Measurements from ENCODE around the gene TMEM92.
"Not testable (repeated sequence)": the region's sequence is repeated elsewhere in the genome, so short reads cannot be mapped to it uniquely, and the experiment has no call there.

Gene TMEM92

DNA sequence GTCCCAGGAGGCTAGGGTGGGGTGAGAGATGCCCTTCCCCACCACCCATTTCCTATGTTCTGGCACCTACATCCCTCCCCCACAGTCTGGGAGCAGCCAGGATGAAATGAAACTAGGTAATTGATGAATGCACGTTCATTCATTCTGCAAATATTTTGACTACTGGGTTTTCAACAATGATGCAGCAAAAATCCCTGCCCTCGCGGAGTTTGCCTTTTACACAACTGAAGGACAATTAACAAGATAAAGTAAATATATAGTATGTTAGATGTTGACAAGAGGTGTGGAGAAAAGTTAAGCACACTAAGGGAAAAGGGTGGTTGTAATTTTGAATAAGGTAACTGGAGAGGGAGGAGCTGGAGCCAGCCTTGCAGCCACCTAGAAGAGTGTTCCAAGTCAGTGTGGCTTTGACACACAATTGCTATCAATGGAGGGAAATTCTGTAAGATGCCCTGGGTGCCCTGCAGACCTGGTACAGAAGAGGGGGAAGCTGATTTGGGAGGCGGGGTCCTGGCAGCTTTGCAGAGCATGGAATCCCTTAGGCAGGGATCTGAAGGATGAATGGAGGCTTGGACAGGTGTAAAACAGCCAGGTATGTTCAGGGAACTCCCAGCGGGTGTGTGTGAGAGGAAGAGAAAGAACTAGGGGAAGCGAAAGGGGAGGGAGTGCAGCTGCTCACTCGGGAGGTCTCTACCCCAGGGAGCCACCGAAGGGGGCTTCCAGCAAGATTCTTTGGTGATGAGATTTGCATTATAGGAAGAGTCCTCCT is 2.5 kb downstream of the TMEM92 start:
- DNase-seq, result no peak

DNA sequence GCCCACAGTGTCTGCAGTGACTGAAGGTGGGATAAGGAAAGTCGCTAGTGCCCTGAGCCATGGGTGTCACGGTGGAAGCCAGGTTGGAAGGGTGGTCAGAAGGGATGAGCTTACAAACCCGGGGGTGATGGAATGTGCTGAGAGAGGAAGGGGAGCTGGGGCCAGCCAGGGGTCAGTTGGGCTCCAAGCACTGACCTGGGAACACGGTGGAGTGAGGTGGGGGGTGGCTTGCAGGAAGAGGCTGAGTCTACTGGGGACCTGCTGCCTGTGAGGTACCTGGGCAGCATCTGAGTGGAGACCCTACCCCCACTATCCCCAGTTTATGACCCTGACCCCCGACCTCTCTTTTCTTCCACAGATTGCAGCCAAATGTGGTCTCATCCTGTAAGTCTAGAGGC is 3.1 kb downstream of the TMEM92 start:
- no peak for DNase-seq

DNA sequence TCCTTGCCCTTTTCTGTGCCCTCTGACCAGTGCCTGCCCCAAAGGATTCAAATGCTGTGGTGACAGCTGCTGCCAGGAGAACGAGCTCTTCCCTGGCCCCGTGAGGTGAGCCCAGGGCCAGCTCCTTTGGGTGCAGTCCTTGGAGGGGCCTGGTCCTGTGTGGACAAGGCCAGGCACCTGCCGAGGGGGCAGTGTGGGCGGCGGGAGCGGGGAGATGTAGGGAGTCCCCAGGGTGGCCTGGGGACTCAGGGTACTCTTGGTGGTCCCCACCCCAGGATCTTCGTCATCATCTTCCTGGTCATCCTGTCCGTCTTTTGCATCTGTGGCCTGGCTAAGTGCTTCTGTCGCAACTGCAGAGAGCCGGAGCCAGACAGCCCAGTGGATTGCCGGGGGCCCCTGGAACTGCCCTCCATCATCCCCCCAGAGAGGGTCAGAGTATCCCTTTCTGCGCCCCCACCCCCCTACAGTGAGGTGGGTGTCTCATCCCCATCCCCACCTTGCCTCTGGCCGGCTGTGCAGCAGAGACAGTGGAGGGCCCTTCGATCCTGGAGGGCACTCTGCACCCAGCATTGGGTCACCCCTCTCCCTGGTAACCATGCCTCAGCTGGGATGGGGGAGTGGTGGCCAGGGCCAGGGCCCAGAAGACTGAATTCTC is 4.4 kb downstream of the TMEM92 start:
- DNase-seq, result no peak

DNA sequence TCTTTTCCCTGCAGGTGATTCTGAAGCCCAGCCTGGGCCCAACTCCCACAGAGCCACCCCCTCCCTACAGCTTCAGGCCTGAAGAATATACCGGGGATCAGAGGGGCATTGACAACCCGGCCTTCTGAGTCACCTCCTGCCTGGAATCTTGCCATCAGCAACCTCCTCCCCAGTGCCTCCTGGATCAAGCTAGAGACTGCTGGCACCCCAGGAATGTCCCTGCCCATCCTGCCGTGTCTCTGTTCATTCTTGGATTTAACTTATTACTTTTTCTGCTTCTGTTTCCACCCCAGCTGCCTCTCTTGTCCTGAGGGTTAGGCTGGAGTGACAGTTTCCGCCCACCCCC is 4.9 kb downstream of the TMEM92 start:
- DNase-seq, result no peak

DNA sequence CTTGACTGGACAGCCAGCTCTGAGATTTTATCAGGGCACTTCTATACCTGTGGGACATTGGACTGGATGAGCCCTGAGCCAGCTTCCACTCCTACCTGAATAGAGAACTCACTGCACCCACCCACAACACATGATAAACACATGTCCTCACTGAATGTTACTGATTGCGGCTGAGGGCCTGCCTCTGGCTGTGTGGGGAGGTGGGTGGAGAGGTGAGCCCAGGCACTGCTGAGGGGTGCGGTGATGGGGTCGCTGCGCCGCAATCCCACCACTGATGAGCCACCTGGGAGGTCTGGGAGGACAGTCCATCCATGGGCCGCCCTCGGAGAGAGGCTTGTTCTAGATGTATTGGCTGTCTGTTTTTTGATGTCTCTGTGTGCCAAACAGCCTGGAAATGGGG is 5.4 kb downstream of the TMEM92 start:
- no peak for DNase-seq

DNA sequence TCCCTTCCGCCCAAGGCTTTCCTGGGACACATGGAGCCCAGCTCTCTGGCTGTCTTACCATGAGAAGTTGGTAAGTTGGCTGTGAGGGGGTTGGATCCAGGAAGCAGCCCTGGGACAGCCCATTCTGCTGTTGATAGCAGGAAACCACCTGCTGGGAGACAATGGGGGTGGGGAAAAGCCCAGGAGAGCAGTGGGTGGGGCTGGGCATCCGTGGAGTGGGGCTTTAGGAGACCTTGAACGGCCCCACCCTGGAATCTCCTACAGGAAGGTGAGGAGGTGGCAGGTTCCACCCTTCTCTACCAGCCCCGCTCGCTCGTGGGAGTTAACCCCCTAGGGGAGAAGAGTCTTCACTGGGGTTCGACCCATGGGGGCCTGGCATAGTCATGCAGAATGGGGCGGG is 5.8 kb downstream of the TMEM92 start:
- peak in 1 of 2 experiments; percentile 8 for DNase-seq

DNA sequence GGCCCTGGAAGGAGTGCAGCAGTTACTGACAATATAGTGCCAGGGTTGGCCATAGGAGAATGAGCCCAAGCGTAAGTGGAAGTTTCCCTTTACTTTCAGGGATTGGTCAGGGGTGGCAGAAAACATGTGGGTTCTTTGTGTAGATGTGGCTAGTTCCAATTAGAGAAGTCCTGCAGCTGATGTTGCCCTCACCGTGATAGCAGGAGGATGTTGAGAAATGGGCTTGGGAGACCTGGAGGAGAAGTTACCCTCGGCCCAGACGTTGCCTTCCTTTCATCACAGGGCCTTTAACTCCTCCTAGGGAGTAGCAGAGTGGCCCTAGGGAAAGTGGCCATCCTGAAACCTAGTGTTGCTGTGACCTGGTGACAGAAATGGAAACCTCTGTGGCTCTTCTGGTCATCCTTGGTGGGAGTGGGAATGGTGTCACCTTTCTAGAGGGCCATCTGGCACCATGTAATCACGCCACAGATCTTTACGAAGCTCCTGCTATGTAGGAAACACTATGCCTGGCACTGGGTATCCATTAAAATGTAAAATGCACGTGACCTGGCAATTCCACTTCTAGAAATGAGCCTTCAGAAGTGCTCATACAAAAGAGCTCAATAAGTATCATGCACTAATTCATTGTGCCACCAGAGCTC is 6.7 kb downstream of the TMEM92 start:
- no peak for DNase-seq

DNA sequence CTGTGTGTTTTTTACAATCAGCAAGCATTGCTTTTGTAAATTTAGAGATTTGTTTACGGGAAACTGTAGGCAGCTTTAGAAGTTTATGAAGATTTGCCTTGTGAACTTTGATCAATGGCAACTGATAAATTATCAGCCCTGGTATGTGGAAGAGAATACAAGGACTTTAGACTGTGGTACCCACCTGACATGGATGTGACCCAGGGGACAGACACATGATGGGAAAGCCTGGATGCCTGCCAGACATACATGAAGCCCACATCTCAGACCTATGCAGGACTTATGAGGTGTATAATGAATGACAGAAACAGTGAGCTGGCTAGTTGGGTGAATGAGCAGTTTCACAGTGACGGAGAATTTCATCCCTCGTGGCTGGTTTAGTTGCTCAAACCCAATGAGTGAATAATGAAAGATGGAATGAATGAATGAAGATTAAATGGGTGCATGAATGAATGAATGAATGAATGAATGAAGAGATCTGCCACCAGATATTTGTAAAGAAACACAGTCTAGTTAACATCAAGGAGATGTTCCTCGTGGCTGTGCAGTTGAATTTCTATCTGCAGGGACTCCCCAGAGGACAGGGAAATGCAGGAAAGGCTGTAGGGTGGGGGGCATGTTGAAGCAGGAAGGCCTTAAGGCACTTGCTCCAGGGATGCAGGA is 7.6 kb downstream of the TMEM92 start:
- DNase-seq, result no peak

DNA sequence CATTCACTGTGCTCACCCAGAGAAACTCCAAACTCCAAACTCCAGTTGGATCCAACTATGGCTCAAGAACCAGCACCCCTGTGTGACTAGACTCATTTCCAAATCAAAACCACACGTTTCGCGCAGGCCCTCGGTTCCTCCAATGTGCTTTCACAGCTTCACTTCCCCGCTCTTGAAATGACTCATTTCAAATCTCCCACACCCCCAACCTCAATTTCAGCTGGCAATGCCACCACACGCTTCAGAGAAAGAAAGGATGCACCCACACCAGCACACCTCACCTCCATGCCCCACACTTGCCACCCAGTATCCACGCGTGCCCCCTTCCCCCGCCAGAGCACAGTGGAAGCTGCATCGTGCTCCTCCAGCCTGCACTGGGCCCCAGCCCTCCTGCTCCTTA is 9.0 kb downstream of the TMEM92 start:
- no peak for DNase-seq

DNA sequence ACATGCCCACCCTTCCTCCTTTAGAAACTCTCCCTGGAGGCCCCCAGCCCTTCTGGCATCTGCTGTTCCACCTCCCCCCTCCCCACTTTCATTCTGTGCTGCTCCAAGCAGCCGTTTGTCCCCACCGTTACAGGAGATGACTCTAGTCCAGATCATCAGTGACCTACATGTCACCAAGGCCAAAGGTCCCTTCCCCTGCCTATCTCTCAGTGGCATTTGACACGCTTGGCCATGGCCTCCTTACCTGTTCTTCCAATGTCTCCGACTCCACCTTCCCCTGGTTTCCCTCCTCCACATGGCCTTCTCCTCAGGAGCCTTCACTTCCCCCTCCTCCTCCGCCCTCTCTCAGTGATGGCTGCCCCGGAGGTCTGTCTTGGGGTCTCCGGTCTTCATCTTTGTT is 9.4 kb downstream of the TMEM92 start:
- no peak for DNase-seq

DNA sequence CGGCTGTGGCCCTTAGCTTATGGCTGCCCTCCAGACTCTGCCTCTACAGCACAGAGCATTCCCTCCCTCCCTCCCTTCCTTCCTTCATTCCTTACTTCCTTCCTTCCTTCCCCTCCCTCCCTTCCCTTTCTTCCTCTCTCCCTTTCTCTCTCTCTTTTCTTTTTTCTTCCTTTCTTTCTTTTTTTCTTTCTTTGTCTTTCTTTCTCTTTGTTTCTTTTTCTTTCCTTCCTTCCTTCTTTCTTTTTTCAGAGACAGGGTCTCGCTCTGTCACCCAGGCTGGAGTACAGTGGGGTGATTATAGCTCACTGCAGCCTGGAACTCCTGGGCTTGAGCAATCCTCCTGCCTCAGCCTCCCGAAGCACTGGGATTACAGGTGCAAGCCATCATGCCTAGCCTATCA is 11.7 kb downstream of the TMEM92 start:
- no peak for DNase-seq

DNA sequence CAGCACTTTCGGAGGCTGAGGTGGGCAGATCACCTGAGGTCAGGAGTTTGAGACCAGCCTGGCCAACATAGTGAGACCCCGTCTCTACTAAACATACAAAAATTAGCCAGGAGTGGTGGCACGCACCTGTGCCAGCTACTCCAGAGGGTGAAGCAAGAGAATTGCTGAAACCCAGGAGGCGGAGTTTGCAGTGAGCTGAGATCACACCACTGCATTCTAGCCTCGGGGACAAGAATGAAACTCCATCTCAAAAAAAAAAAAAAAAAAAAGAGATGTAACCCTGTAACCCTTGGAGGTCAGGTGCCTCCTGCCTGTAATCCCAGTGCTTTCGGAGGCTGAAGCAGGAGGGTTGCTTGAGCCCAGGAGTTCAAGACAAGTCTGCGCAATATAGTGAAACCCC is 13.0 kb downstream of the TMEM92 start:
- not testable (repeated sequence) for DNase-seq

DNA sequence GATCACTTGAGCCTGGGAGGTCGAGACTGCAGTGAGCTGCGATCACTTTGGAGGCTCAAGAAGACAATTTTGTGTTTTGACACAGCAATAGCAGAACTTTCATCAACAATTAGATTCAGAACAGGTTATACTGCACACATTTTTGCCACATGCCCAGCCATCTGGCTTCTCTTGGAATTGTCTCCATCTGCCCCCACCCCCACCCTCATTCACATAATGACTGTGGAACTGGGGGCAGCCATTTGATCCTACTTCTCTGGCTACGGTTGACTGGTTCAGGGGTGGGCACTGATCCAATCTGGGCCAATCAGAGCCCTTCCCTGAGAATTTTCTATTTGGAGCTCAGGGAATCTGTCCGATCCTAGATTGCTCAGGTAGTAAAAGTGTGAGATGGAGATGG is 14.0 kb downstream of the TMEM92 start:
- DNase-seq, result no peak

DNA sequence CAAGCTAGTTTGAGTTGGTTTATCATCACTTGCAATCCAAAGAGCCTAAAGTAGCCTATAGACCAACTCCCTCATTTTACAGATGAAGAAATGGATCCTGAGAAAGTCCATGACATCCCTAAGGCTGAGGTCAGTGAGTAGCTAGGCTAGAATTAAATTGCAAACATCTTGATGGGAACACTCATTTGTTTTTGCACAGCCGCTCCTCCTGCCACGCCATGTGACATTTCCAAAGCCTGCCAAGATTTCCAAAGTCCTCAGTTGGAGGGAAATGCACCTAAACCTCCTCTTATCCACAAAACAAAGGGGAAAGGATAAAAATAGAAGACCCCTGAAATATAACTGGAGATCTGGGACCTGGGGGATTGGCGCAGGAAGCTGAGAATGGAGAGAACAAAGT is 15.0 kb downstream of the TMEM92 start:
- no peak for DNase-seq

DNA sequence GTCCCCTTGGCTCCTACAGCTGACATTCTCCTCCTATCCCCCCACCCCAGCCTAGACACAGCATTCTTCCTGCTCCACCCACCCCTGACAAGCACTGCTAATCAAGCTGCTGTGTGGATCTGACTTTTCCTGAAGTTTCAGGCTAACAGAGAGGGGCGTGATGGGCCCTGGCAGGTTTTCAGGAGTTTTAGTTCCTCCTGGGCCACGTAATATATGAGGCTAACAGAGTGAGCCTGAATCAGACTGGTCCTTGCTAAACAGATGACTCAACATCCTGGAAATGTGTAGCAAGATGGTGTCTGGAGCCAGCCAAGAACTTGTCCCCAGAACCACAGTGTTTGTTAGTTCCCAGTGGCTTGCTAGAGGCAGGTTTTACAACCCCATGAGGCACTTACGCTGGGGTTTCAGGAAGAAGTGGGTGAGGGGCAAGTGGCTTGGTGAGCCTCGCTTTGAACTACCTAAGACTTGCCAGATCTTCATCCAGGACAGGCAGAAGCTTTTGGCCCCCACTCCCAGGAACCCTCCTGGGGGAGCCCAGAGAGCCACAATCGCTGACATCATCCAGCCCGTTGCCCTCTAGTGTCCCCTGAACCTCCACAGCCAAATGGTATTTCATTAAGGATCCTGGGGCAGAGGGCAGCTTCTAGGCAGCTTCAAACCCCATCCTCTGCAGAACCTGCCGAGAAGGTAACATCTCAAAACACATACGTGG is 15.9 kb downstream of the TMEM92 start:
- DNase-seq, result no peak

DNA sequence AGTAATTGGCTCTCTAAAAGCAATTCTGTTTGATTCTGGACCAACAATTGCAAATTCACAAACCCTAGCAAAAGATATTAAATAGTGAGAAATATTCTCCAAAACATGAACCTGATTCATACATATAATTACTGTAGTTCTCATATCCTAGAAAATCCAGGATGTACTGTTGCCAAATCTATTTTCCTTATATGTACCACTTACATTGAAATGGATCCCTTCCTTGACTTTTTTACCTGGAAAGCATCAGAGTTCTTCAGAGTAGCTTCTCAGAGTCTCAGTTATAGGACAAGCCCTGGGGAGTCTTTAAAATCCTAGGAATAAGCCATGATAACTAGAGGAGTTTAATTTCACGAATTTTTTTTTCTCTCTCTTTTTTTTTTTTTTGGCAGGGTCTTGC is 16.7 kb downstream of the TMEM92 start:
- DNase-seq, result no peak

DNA sequence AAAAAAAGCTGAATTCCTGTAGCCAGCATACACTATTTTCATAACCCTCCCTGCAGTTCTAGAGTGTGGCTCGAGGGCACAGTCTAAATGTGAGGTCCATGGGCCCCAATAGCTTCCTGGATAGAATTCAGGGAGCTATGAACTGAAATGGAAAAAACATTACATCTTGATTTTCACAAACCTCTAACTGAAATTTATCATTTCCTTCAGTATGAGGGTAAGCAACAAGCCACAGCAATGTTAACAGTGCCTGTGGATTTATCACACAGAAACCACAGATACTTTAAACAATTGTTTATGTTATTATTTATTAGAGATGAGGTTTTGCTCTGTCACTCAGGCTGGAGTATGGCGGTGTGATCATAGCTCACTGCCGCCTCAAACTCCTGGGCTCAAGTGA is 18.2 kb downstream of the TMEM92 start:
- no peak for DNase-seq

DNA sequence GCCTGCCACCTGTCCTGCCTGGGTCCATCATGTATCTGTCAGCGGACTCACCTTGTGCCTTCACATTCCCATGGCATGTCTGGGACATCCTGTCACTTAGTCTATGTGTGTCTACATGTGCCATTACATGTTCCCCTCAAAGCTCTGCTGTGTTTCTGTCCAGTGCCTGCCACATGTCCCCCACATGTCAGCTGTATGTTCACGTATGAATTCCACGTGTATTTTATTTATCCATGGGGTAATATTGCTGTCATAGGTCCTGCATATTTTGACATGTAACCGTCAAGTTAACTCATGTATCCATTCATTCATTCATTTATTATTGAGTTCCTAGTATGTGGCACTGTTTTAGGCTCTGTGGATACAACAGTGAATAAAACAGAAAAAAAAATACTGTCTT is 20.8 kb downstream of the TMEM92 start:
- no peak for DNase-seq

DNA sequence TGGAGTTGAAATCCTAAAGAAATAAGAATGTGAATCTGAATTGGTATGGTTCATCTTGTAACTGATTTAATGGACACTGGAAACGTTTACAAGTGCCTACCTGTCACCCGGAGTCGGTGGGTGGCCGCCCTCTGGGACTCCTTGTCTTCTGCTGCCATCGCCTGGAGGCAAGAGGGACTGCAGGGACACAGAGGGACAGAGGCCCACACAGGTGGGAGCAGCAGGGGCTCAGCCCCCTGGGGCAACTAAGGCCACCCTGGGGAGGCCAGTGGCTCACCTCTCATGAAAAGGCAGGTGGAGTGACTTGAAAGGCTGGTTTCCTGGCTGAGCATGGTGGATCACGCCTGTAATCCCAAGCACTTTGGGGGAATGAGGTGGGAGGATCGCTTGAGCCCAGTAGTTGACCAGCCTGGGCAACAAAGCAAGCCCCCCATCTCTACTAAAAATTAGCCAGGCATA is 23.2 kb downstream of the TMEM92 start:
- DNase-seq, result peak; percentile 72 to 77

DNA sequence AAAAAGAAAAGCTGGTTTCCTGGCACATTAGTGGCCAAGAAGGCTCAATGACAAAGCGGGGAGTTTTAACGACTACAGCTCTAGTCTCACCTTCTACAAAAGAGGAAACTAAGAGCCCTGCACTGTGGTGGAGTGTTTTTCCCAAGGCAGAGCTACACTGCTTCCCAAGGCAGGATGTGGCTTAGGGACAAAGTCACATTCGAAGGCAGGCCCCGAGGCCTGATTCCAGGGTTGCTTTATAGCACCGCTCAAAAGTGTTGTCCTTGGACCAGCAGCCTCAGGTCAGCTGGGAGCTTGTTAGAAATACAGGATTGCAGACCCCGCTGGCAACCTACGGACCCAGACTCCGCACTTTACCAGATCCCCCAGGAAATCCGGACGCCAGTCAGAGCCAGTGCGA is 23.8 kb downstream of the TMEM92 start:
- no peak for DNase-seq

DNA sequence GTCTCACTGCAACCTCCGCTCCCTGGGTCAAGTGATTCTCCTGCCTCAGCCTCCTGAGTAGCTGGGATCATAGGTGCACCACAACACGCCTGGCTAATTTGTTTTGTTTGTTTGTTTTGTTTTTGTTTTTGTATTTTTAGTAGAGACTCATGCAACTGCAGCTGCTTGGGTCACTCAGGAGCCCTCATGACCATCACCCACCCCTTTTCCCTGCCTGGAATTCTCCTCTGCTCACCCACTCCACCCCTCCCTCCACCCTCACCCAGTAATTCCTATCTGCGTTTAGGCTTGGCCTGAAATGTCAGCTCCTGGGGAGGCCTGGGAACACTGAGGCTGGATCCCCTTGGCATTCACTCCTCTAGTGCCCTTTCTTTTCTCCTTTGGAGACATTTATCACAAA is 25.5 kb downstream of the TMEM92 start:
- DNase-seq, result no peak

DNA sequence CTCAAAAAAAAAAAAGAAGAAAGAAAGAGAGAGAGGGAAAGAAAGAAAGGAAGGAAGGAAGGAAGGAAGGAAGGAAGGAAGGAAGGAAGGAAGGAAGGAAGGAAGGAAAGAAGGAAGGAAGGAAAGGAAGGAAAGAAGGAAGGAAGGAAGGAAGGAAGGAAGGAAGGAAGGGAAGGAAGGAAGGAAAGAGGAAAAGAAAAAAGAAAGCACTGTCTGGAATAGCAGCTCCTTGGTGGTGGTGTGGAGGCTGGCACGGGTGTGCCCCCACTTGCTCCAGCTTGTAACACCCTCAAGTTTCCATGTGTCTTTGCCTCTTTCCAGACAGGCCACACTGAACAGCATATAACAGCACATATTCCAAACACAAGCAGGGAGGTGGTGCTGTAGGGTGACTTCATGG is 26.6 kb downstream of the TMEM92 start:
- not testable (repeated sequence) for DNase-seq
